HG03439 (cell line): ENCODE results near the gene ICAM2.
"Not testable (repeated sequence)": the region's sequence is repeated elsewhere in the genome, so short reads cannot be mapped to it uniquely, and the experiment has no call there.

Source experiments
- ATAC-seq: cut with Tn5 transposase; IDR thresholded peaks from one replicate; pipeline ENCODE4 v1.9.1; 2021; ENCODE audit warnings: mild to moderate bottlenecking, moderate library complexity; ENCODE audit not compliant: unreplicated experiment

Gene ICAM2

GRCh38 chr17:63998050-63998720 is 22.2 kb downstream of the ICAM2 start, which contains the start of gene PRR29:
Gene PRR29 (plus strand): TSS chr17:63998351. CDS start chr17:63998365, 14 bp downstream.
- peak; percentile 55 for ATAC-seq

GRCh38 chr17:63997341-63998048 is 22.9 kb downstream of the ICAM2 start:
- ATAC-seq = no peak

GRCh38 chr17:63996430-63997182 is 23.8 kb downstream of the ICAM2 start:
- ATAC-seq = no peak

- no peak for ATAC-seq
Observed at GRCh38 chr17:63995626-63996025, 24.8 kb downstream of the ICAM2 start.

- ATAC-seq = no peak
Observed at GRCh38 chr17:63993368-63993985, 27.0 kb downstream of the ICAM2 start.

GRCh38 chr17:63991611-63992010 is 28.8 kb downstream of the ICAM2 start:
- no peak for ATAC-seq

GRCh38 chr17:63989622-63990345 is 30.6 kb downstream of the ICAM2 start:
- no peak for ATAC-seq

- no peak for ATAC-seq
Observed at GRCh38 chr17:63988741-63989621, 31.5 kb downstream of the ICAM2 start.

- ATAC-seq = no peak
Observed at GRCh38 chr17:63988127-63988478, 32.3 kb downstream of the ICAM2 start.

- ATAC-seq = no peak
Observed at GRCh38 chr17:63987221-63988126, 33.0 kb downstream of the ICAM2 start.

- ATAC-seq = no peak
Observed at GRCh38 chr17:63986821-63987220, 33.6 kb downstream of the ICAM2 start.

- no peak for ATAC-seq
Observed at GRCh38 chr17:63985387-63986140, 34.9 kb downstream of the ICAM2 start.

GRCh38 chr17:63984651-63985386 is 35.6 kb downstream of the ICAM2 start:
- ATAC-seq = no peak

- ATAC-seq = no peak
Observed at GRCh38 chr17:63984236-63984635, 36.2 kb downstream of the ICAM2 start.

GRCh38 chr17:63983320-63983719 is 37.1 kb downstream of the ICAM2 start:
- ATAC-seq = no peak

- ATAC-seq = not testable (repeated sequence)
Observed at GRCh38 chr17:63982641-63983040, 37.8 kb downstream of the ICAM2 start.
